ENCODE data around the gene PBRM1. TPM values are rescaled to one million over a fixed set of nuclear protein-coding genes. Genes with fewer than 3 reads are reported as not detected.

The PBRM1 gene
- total RNA-seq, 2 experiments from 2014 or later: 75.7 to 91.1 TPM

GRCh38 chr3:52684184-52684583, 1.5 kb downstream of the PBRM1 start:
- DNase-seq (ENCODE audit: low spot score): no peak
- no TSS peak for BruUV-seq (replicated peaks)
- Histone ChIP-seq H3K4me3 (ENCODE audit: low read depth, low read length, poor library complexity, severe bottlenecking) (peak overlapping the region; percentile 94), H2AFZ (ENCODE audit: low read length) (no peak overlapping the region), H3K9me3 (ENCODE audit: low read length) (no peaks in the 10 kb centered on the region), H3K79me2 (ENCODE audit: insufficient read depth, low read depth, low read length) (peaks cover 92% of the 10 kb centered on the region), H3K4me2 (ENCODE audit: low read length) (peak overlapping the region; percentile 97), H3K36me3 (ENCODE audit: insufficient read depth, low read length) (peaks cover 63% of the 10 kb centered on the region), H3K4me1 (ENCODE audit: insufficient read depth, low read length, poor library complexity, severe bottlenecking) (peaks cover 44% of the 10 kb centered on the region), H3K27ac (ENCODE audit: low read depth, low read length, poor library complexity, severe bottlenecking) (no peak overlapping the region), H3K9me2 (ENCODE audit: insufficient read depth, low read length) (no peaks in the 10 kb centered on the region), H4K20me1 (ENCODE audit: insufficient read depth, low read length) (peaks cover 31% of the 10 kb centered on the region; the same call in 1 of the 2 replicates)
- POLR2A ChIA-PET: interaction anchor here (0.7 kb wide), 1 partner anchor 51 kb away, joined by 3 read pairs; no protein-coding TSS in a partner anchor
- CTCF ChIA-PET (ENCODE audit: unreplicated experiment): interaction anchor here (1.4 kb wide), 1 partner anchor 13 kb away, joined by 3 read pairs; no protein-coding TSS in a partner anchor
- intact Hi-C loops (cut with micrococcal nuclease; ENCODE audit: unreplicated experiment): no loop called here
- TF ChIP-seq EZH2phosphoT487 (IDR thresholded peaks at IDR 0.05; ENCODE audit: borderline replicate concordance, low read depth, low read length): no peak
- TF ChIP-seq, protein P1, sequence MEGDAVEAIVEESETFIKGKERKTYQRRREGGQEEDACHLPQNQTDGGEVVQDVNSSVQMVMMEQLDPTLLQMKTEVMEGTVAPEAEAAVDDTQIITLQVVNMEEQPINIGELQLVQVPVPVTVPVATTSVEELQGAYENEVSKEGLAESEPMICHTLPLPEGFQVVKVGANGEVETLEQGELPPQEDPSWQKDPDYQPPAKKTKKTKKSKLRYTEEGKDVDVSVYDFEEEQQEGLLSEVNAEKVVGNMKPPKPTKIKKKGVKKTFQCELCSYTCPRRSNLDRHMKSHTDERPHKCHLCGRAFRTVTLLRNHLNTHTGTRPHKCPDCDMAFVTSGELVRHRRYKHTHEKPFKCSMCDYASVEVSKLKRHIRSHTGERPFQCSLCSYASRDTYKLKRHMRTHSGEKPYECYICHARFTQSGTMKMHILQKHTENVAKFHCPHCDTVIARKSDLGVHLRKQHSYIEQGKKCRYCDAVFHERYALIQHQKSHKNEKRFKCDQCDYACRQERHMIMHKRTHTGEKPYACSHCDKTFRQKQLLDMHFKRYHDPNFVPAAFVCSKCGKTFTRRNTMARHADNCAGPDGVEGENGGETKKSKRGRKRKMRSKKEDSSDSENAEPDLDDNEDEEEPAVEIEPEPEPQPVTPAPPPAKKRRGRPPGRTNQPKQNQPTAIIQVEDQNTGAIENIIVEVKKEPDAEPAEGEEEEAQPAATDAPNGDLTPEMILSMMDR (conservative IDR thresholded peaks at IDR 0.05; ENCODE audit: low read length): no peak

DNA sequence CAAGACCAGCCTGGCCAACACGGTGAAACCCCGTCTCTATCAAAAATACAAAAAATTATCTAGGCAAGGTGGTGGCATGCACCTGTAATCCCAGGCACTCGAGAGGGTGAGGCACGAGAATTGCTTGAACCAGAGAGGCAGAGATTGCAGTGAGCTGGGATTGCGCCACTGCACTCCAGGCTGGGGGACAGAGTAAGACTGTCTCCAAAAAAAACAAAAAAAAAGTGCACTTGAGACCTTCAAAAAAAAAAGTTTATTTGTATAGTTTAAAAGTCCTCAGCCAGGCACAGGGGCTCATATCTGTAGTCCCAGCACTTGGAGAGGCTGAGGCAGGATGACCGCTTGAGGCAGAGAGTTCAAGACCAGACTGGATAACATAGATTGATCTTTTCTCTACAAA, 2.1 kb downstream of the PBRM1 start:
- no peak overlapping the region for H3K27ac ChIP-seq (ENCODE audit: low read depth, low read length, poor library complexity, severe bottlenecking)
- H3K4me1 ChIP-seq (ENCODE audit: insufficient read depth, low read length, poor library complexity, severe bottlenecking): peaks cover 42% of the 10 kb centered on the region
- BruUV-seq (replicated peaks): no TSS peak
- ChIA-PET CTCF (ENCODE audit: unreplicated experiment) (interaction anchor here (1.4 kb wide), 1 partner anchor 14 kb away, joined by 3 read pairs; no protein-coding TSS in a partner anchor), POLR2A (interaction anchor here (0.7 kb wide), 1 partner anchor 50 kb away, joined by 3 read pairs; no protein-coding TSS in a partner anchor)
- no peaks in the 10 kb centered on the region for H3K9me3 ChIP-seq (ENCODE audit: low read length)
- intact Hi-C loops (cut with micrococcal nuclease; ENCODE audit: unreplicated experiment): no loop called here
- no peak overlapping the region for H2AFZ ChIP-seq (ENCODE audit: low read length)
- DNase-seq (ENCODE audit: low spot score): no peak
- peaks cover 63% of the 10 kb centered on the region for H3K36me3 ChIP-seq (ENCODE audit: insufficient read depth, low read length)
- H3K9me2 ChIP-seq (ENCODE audit: insufficient read depth, low read length): no peaks in the 10 kb centered on the region
- H3K4me3 ChIP-seq (ENCODE audit: low read depth, low read length, poor library complexity, severe bottlenecking): peak overlapping the region; percentile 94
- peak overlapping the region; percentile 97 for H3K4me2 ChIP-seq (ENCODE audit: low read length)
- TF ChIP-seq, protein P1 (conservative IDR thresholded peaks at IDR 0.05; ENCODE audit: low read length): no peak
- TF ChIP-seq EZH2phosphoT487 (IDR thresholded peaks at IDR 0.05; ENCODE audit: borderline replicate concordance, low read depth, low read length): no peak
- H4K20me1 ChIP-seq (ENCODE audit: insufficient read depth, low read length): peaks cover 31% of the 10 kb centered on the region; the same call in 1 of the 2 replicates
- H3K79me2 ChIP-seq (ENCODE audit: insufficient read depth, low read depth, low read length): peaks cover 86% of the 10 kb centered on the region

- intact Hi-C loops (cut with micrococcal nuclease; ENCODE audit: unreplicated experiment): no loop called here
- TF ChIP-seq, protein P1 (conservative IDR thresholded peaks at IDR 0.05; ENCODE audit: low read length): peak; percentile 52; the same call in 1 of the 2 replicates
- no peak for TF ChIP-seq EZH2phosphoT487 (IDR thresholded peaks at IDR 0.05; ENCODE audit: borderline replicate concordance, low read depth, low read length)
- Histone ChIP-seq H3K27ac (ENCODE audit: low read depth, low read length, poor library complexity, severe bottlenecking) (no peak overlapping the region), H3K4me3 (ENCODE audit: low read depth, low read length, poor library complexity, severe bottlenecking) (no peak overlapping the region), H3K9me3 (ENCODE audit: low read length) (no peaks in the 10 kb centered on the region), H3K9me2 (ENCODE audit: insufficient read depth, low read length) (no peaks in the 10 kb centered on the region), H3K4me1 (ENCODE audit: insufficient read depth, low read length, poor library complexity, severe bottlenecking) (peaks cover 26% of the 10 kb centered on the region), H3K36me3 (ENCODE audit: insufficient read depth, low read length) (peaks cover 61% of the 10 kb centered on the region), H2AFZ (ENCODE audit: low read length) (no peak overlapping the region), H3K4me2 (ENCODE audit: low read length) (no peak overlapping the region), H4K20me1 (ENCODE audit: insufficient read depth, low read length) (peaks cover 17% of the 10 kb centered on the region; the same call in 1 of the 2 replicates), H3K79me2 (ENCODE audit: insufficient read depth, low read depth, low read length) (peaks cover 70% of the 10 kb centered on the region)
- no TSS peak for BruUV-seq (replicated peaks)
- no peak for DNase-seq (ENCODE audit: low spot score)
- CTCF ChIA-PET (ENCODE audit: unreplicated experiment): no interaction called here
- POLR2A ChIA-PET: interaction anchor here (0.7 kb wide), 2 partner anchors 9 to 51 kb away, joined by 3 read pairs; no protein-coding TSS in a partner anchor
These were observed 3.7 kb downstream of the PBRM1 start for GRCh38 chr3:52682016-52682415.
